GM12872 (cell line): ENCODE measurements around the gene COL23A1.

ENCODE experiments used
- TF ChIP-seq, protein P1 (sequence below): IDR thresholded peaks from 3 replicates; pipeline ENCODE4 v1.5.1; 2011; ENCODE audit warnings: low read depth, mild to moderate bottlenecking, low read length, moderate library complexity; ENCODE audit not compliant: insufficient read depth

The COL23A1 gene

DNA sequence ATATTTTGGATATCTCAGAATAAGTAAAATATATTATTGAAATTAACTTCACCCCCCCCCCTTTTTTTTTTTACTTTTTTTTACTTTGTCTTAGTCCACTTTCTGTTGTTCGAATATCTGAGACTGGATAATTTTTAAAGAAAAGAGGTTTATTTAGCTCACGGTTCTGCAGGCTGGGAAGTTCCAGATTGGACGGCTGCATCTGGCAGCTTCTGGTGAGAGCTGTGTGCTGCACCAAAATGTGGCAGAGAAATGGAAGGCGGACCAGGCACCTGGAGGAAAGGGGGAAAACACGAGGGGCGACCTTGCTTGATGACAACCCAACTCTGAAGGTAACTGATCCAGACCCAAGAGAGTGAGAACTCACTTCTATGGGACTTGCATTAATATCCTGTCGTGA lies 397.4 kb downstream of the COL23A1 start:
- TF ChIP-seq, protein P1, sequence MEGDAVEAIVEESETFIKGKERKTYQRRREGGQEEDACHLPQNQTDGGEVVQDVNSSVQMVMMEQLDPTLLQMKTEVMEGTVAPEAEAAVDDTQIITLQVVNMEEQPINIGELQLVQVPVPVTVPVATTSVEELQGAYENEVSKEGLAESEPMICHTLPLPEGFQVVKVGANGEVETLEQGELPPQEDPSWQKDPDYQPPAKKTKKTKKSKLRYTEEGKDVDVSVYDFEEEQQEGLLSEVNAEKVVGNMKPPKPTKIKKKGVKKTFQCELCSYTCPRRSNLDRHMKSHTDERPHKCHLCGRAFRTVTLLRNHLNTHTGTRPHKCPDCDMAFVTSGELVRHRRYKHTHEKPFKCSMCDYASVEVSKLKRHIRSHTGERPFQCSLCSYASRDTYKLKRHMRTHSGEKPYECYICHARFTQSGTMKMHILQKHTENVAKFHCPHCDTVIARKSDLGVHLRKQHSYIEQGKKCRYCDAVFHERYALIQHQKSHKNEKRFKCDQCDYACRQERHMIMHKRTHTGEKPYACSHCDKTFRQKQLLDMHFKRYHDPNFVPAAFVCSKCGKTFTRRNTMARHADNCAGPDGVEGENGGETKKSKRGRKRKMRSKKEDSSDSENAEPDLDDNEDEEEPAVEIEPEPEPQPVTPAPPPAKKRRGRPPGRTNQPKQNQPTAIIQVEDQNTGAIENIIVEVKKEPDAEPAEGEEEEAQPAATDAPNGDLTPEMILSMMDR = no peak

DNA sequence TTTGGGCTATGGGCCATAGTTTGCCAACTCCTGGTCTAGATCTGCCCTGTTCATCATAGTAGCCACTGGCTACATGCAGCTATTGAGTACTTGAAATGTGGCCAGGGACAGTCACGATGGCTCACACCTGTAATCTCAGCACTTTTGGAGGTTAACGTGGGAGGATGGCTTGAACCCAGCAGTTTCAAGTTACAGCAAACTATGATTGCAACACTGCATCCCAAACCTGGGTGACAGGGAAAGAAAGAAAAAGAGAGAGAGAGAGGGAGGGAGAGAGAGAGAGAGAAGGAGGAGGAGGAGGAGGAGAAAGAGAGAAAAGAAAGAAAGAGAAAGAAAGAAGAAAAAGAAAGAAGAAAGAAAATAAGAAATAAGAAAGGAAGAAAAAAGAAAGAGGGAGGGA lies 397.9 kb downstream of the COL23A1 start:
- TF ChIP-seq, protein P1 = no peak

DNA sequence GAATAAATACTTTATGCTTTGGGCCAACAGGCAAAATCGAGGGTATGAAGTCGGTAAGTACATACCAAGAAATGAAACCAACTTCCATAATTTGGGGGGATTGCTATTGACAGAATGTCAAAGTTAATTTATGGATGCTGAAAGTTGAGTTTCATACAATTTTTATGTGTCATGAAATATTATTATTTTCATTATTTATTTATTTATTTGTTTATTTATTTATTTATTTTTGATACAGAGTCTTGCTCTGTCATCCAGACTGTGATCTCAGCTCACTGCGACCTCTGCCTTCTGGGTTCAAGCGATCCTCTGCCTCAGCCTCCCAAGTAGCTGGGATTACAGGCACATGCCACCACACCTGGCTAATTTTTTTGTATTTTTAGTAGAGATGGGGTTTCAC lies 398.5 kb downstream of the COL23A1 start:
- TF ChIP-seq, protein P1 = no peak

GRCh38 chr5:178189433-178189832 lies 400.8 kb downstream of the COL23A1 start:
- TF ChIP-seq, protein P1 = no peak
